Measurements from ENCODE around the gene LMO4.

The LMO4 gene

DNA sequence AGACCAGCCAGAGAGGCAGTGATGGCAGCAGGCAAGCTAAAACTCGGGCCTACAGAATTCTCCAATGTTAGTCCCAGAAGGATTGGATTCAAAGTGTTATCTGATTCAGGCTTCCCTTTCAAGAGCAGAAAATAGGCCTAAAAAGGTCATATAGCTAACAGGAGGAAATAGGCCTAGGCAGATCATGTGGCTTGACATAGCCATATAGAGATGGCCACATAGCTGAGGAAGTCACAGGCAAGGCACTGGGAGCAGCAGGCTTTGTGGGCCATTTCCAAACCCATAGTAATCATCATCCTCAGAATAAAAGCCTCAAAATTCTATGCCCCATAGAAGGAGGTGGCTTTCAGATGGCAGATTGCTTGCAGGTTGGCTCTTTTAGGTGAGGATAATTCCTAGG lies 29.0 kb upstream of the LMO4 start:
- H3K27ac ChIP-seq (ENCODE audit: low read length): no peak overlapping the region
- no peak overlapping the region for H3K4me3 ChIP-seq (ENCODE audit: low read length)
- DNase-seq: no peak

DNA sequence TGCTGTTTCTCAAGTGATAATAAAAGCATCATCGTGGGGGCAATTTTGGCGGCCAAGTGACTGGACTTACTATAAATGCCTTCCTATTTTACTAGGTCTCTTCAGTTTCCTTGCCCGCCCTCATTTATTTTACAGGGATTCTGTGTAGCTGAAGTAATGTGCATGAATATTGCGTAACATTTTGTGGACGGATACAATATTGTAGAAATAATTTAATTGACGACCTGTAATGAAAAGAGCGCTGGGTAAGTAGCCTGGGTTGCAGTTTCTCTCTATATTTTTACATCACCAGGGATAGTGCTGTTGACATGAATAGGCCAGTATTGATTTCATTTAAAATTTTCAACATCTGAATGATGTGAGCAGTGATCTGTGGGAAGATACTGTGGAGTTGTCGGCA lies 28.1 kb upstream of the LMO4 start:
- Histone ChIP-seq H3F3A (ENCODE audit: insufficient read depth, low read length) (no peaks in the 10 kb centered on the region), H3K79me2 (ENCODE audit: low read length) (no peaks in the 10 kb centered on the region), H4K20me1 (ENCODE audit: insufficient read depth, low read length) (no peaks in the 10 kb centered on the region), H3K9ac (ENCODE audit: low read length) (no peak overlapping the region), H3K4me1 (ENCODE audit: low read length) (no peaks in the 10 kb centered on the region), H3K9me2 (replicated peaks; ENCODE audit: insufficient read depth, low read length) (no peaks in the 10 kb centered on the region), H3K27ac (ENCODE audit: low read length) (no peak overlapping the region), H3K4me3 (ENCODE audit: low read length) (no peak overlapping the region), H2AFZ (ENCODE audit: low read length) (no peak overlapping the region), H3K27me3 (replicated peaks; ENCODE audit: insufficient read depth, low read length) (no peaks in the 10 kb centered on the region), H3K9me3 (replicated peaks; ENCODE audit: insufficient read depth, low read length) (no peaks in the 10 kb centered on the region), H3K36me3 (replicated peaks; ENCODE audit: insufficient read depth, low read length) (no peaks in the 10 kb centered on the region), H3K4me2 (ENCODE audit: low read depth, low read length) (no peak overlapping the region)
- DNase-seq: no peak
- TF ChIP-seq, protein P1, sequence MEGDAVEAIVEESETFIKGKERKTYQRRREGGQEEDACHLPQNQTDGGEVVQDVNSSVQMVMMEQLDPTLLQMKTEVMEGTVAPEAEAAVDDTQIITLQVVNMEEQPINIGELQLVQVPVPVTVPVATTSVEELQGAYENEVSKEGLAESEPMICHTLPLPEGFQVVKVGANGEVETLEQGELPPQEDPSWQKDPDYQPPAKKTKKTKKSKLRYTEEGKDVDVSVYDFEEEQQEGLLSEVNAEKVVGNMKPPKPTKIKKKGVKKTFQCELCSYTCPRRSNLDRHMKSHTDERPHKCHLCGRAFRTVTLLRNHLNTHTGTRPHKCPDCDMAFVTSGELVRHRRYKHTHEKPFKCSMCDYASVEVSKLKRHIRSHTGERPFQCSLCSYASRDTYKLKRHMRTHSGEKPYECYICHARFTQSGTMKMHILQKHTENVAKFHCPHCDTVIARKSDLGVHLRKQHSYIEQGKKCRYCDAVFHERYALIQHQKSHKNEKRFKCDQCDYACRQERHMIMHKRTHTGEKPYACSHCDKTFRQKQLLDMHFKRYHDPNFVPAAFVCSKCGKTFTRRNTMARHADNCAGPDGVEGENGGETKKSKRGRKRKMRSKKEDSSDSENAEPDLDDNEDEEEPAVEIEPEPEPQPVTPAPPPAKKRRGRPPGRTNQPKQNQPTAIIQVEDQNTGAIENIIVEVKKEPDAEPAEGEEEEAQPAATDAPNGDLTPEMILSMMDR (IDR thresholded peaks at IDR 0.05; ENCODE audit: low read length): no peak
- TF ChIP-seq EZH2phosphoT487 (IDR thresholded peaks at IDR 0.05; ENCODE audit: low read length): no peak
- no peak for TF ChIP-seq EZH2 (optimal IDR thresholded peaks at IDR 0.05; ENCODE audit: low read depth, low read length)

More for the DNA sequence above, 29.0 kb upstream of the LMO4 start:
- H3K9ac ChIP-seq (ENCODE audit: low read length): no peak overlapping the region
- H3K9me3 ChIP-seq (replicated peaks; ENCODE audit: insufficient read depth, low read length): no peaks in the 10 kb centered on the region
- H4K20me1 ChIP-seq (ENCODE audit: insufficient read depth, low read length): no peaks in the 10 kb centered on the region
- H3K4me1 ChIP-seq (ENCODE audit: low read length): no peaks in the 10 kb centered on the region
- no peaks in the 10 kb centered on the region for H3K27me3 ChIP-seq (replicated peaks; ENCODE audit: insufficient read depth, low read length)
- TF ChIP-seq EZH2phosphoT487 (IDR thresholded peaks at IDR 0.05; ENCODE audit: low read length): no peak
- TF ChIP-seq, protein P1 (IDR thresholded peaks at IDR 0.05; ENCODE audit: low read length): no peak
- no peak for TF ChIP-seq EZH2 (optimal IDR thresholded peaks at IDR 0.05; ENCODE audit: low read depth, low read length)
- H3K9me2 ChIP-seq (replicated peaks; ENCODE audit: insufficient read depth, low read length): no peaks in the 10 kb centered on the region
- H3K79me2 ChIP-seq (ENCODE audit: low read length): no peaks in the 10 kb centered on the region
- no peaks in the 10 kb centered on the region for H3F3A ChIP-seq (ENCODE audit: insufficient read depth, low read length)
- no peak overlapping the region for H2AFZ ChIP-seq (ENCODE audit: low read length)
- H3K36me3 ChIP-seq (replicated peaks; ENCODE audit: insufficient read depth, low read length): no peaks in the 10 kb centered on the region
- no peak overlapping the region for H3K4me2 ChIP-seq (ENCODE audit: low read depth, low read length)

DNA sequence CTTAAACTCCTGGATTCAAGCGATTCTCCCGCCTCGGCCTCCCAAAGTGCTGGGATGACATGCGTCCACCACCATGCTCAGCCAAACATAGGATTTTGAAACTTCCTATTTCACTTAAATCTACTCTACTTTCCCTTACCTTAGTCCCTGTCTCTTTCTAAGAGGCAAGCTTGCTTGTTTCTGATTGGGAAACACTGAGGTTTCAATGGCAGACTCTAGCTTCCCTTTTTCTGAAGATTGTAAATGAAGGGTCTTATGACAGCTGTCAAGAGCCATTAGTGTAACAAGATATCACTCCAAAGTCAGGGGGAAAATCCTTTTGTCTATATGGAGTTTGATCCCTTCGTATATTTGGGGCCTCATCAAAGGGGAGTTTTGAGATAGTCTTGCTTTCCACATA lies 23.5 kb upstream of the LMO4 start:
- no peaks in the 10 kb centered on the region for H3F3A ChIP-seq (ENCODE audit: insufficient read depth, low read length)
- no peaks in the 10 kb centered on the region for H3K4me1 ChIP-seq (ENCODE audit: low read length)
- H3K4me3 ChIP-seq (ENCODE audit: low read length): no peak overlapping the region
- no peaks in the 10 kb centered on the region for H3K9me3 ChIP-seq (replicated peaks; ENCODE audit: insufficient read depth, low read length)
- H3K4me2 ChIP-seq (ENCODE audit: low read depth, low read length): no peak overlapping the region
- no peaks in the 10 kb centered on the region for H3K36me3 ChIP-seq (replicated peaks; ENCODE audit: insufficient read depth, low read length)
- TF ChIP-seq EZH2phosphoT487 (IDR thresholded peaks at IDR 0.05; ENCODE audit: low read length): no peak
- no peak for TF ChIP-seq EZH2 (optimal IDR thresholded peaks at IDR 0.05; ENCODE audit: low read depth, low read length)
- TF ChIP-seq, protein P1 (IDR thresholded peaks at IDR 0.05; ENCODE audit: low read length): no peak
- no peak overlapping the region for H2AFZ ChIP-seq (ENCODE audit: low read length)
- no peak overlapping the region for H3K27ac ChIP-seq (ENCODE audit: low read length)
- H4K20me1 ChIP-seq (ENCODE audit: insufficient read depth, low read length): no peaks in the 10 kb centered on the region
- no peaks in the 10 kb centered on the region for H3K27me3 ChIP-seq (replicated peaks; ENCODE audit: insufficient read depth, low read length)
- H3K9ac ChIP-seq (ENCODE audit: low read length): no peak overlapping the region
- H3K79me2 ChIP-seq (ENCODE audit: low read length): no peaks in the 10 kb centered on the region
- H3K9me2 ChIP-seq (replicated peaks; ENCODE audit: insufficient read depth, low read length): no peaks in the 10 kb centered on the region
- DNase-seq: no peak

Measured in MM.1S (cell line).